Ovary (tissue), 3 donors: Measurements from ENCODE around the gene ERVK3-1.

Source experiments
- CTCF ChIP-seq, 3 donors: fragments of 450-650 bp in 2 of 3; fragments of 200-600 bp in 1 of 3; IDR thresholded peaks; one replicate each; pipeline versions ENCODE4 v1.5.1 to v1.8.0; 2016 to 2022; ENCODE audit warnings: antibody characterized with exemption in 3 of 3, mild to moderate bottlenecking in 1 of 3
- POLR2A ChIP-seq: fragments of 450-650 bp; IDR thresholded peaks from one replicate; pipeline ENCODE4 v1.6.1; 2017; ENCODE audit warnings: antibody characterized with exemption, mild to moderate bottlenecking, moderate library complexity
- donor health status: DM: no; HTN: no; CAD: no.

- TF ChIP-seq POLR2A, result no peak
- no peak for TF ChIP-seq CTCF (IDR thresholded peaks at IDR 0.05)
Observed at GRCh38 chr19:58291943-58292342, 13.2 kb upstream of the ERVK3-1 start.
